Heart left ventricle (tissue), 16 donors: ENCODE measurements around the gene TOM1. TPM values are rescaled to one million over a fixed set of nuclear protein-coding genes. Genes with fewer than 3 reads are reported as not detected.

Source experiments
- ATAC-seq, 4 donors: fragments of 200-7000 bp; cut with Tn5 transposase; one replicate each; pipeline ENCODE4 v1.9.1; 2020 to 2022; ENCODE audit warnings: moderate library complexity in 4 of 4, mild to moderate bottlenecking in 3 of 4, moderate number of reproducible peaks in 1 of 4
- DNase-seq, 5 donors: peaks; one replicate each; pipeline ENCODE4 v3.0.0-alpha.2; 2020
- H3K27ac ChIP-seq, 12 donors: fragments of 200-600 bp; sonication (generic) in 4 of 12; one replicate each; pipeline versions ENCODE4 v1.5.0 to v1.8.0; 2016 to 2022; ENCODE audit warnings: mild to moderate bottlenecking in 2 of 12
- H3K27me3 ChIP-seq, 9 donors: fragments of 200-600 bp; sonication (generic) in 2 of 9; one replicate each; pipeline versions ENCODE4 v1.5.1 to v1.8.0; 2016 to 2022; ENCODE audit warnings: mild to moderate bottlenecking in 3 of 9
- H3K36me3 ChIP-seq, 9 donors: fragments of 200-600 bp; sonication (generic) in 2 of 9; one replicate each; pipeline versions ENCODE4 v1.5.0 to v1.8.0; 2018 to 2022; ENCODE audit warnings: mild to moderate bottlenecking in 2 of 9
- H3K4me1 ChIP-seq, 12 donors: fragments of 200-600 bp; sonication (generic) in 4 of 12; one replicate each; pipeline versions ENCODE4 v1.5.0 to v1.8.0; 2016 to 2022; ENCODE audit warnings: mild to moderate bottlenecking in 3 of 12
- H3K4me3 ChIP-seq, 12 donors: fragments of 200-600 bp; sonication (generic) in 4 of 12; one replicate each; pipeline versions ENCODE4 v1.5.0 to v1.8.0; 2017 to 2022; ENCODE audit warnings: mild to moderate bottlenecking in 9 of 12, moderate library complexity in 4 of 12
- H3K9me3 ChIP-seq, 12 donors: fragments of 200-600 bp; sonication (generic) in 4 of 12; one replicate each; pipeline versions ENCODE4 v1.5.0 to v1.8.0; 2016 to 2022; ENCODE audit warnings: mild to moderate bottlenecking in 1 of 12
- POLR2A ChIP-seq, 2 donors: fragments of 450-650 bp; IDR thresholded peaks; one replicate each; pipeline ENCODE4 v1.6.1; 2017; ENCODE audit warnings: antibody characterized with exemption in 2 of 2, mild to moderate bottlenecking in 2 of 2, moderate library complexity in 2 of 2
- whole genome bisulfite sequencing, 4 donors: extraction: QIAGEN DNeasy Blood & Tissue Kit in 2 of 4; methylation state at CpG; one replicate each; pipeline versions ENCODE4 v1.1.5 to v1.1.7; 2013 to 2018; 5-methylcytosine and 5-hydroxymethylcytosine counted together
- intact Hi-C, 10 donors: fragments of 100-400 bp; cut with DNase I; formaldehyde crosslinking; loops; one replicate each; pipeline versions ENCODE4 v1.11.1 to v1.14.2; 2022
- microRNA-seq, 4 donors: library from miRNA; unstranded; fragments of <30 nt; microRNA quantifications; one replicate each; pipeline versions ENCODE4 to v1.2.0, GENCODE V29; 2017 to 2020
- polyA plus RNA-seq, 2 donors: library from polyadenylated mRNA; stranded (reverse); fragments of 200-250 nt; gene quantifications; one replicate each; pipeline ENCODE4 v1.2.3, GENCODE V29; 2013
- total RNA-seq, 9 donors: library from RNA; depleted of rRNA in 2 of 9; stranded (reverse); fragments of >200 nt in 2 of 9; fragmentation: NEBNext Ultra II Directional in 3 of 9; extraction: Animal tissue kit (Norgen Biotek cat#: 25700) in 3 of 9; gene quantifications; one replicate each; pipeline versions ENCODE4 v1.1.0 to v1.2.4, GENCODE V29; 2016 to 2023
- TF ChIP-seq, protein P1 (sequence below), 12 donors: fragments of 200-600 bp; sonication (generic) in 4 of 12; IDR thresholded peaks; one replicate each; pipeline versions ENCODE4 v1.5.0 to v1.8.0; 2018 to 2022; ENCODE audit warnings: antibody characterized with exemption in 12 of 12, mild to moderate bottlenecking in 5 of 12
- donor health status: ischemic (EF 13 %, LVEDD 7.1; RV severe dilation, severe dysfunction).
- donor health status: healthy with polysubstance abuse.
- donor health status: DM: no; HTN: yes; CAD: no.
- donor health status: DM: no; HTN: no; CAD: no.
- donor health status: ischemic (EF 25% LVEDD 6.9; RV normal size, moderate dysfunction).
- donor health status: ischemic (EF 25% LVEDD 5.7; RV mildly dilated, moderate dysfunction).
- donor health status: healthy.
- donor health status: DM: yes; HTN: yes; CAD: no.
- donor health status: ischemic (EF 35%, LVEDD 5.7; RV mildly dilated, moderate dysfunction).
- donor health status: nonischemic (EF 11% LVEDD 7.7; RV severe dilation, severe dysfunction).
- donor health status: DM: yes; HTN: yes; CAD: no.
- donor health status: PGD.
- donor health status: ischemic (EF 29% LVEDD 5.4; RV normal size, mild dysfunction).
- donor health status: nonischemic (EF 23%, LVEDD 6.1; RV moderate dilation, normal function).

The TOM1 gene
- total and polyA plus RNA-seq, 11 donors: 46.8 to 362 (median 56.8) TPM

DNA sequence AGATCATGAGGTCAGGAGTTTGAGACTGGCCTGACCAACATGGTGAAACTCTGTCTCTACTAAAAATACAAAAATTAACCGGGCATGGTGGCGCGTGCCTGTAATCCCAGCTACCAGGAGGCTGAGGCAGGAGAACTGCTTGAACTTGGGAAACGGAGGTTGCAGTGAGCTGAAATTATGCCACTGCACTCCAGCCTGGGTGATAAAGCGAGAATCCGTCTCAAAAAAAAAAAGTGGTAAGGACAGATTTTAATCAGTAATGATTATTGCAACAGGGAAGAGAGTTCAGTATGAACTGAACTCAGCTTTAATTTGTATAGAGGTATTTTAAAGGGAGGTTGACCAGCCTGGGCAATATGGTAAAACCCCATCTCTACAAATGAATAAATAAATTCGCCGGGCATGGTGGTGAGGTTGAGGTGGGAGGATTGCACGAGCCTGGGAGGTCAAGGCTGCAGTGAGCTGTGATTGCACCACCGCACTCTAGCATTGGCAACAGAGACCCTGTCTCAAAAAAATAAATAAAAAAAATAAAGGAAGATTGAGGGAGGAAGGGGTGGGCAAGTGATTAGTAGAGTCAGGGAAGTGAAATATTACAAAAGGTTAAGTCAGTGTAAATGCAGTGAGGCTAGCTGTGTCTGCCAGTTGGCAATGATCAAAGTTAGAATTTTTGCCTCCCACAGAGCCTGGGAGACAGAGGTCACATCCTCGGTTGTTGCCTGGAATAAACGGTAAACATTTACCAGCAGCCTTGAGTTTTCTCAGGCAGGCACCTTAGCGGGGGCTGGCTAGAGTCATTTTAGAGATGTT is 97.6 kb downstream of the TOM1 start:
- ATAC-seq (no peak), DNase-seq (no peak)
- Histone ChIP-seq H3K4me3 (no peak overlapping the region), H3K27ac (peak overlapping the region in 4 of 12 donors; percentile 33 to 79 (median 42)), H3K27me3 (no peaks in the 10 kb centered on the region), H3K36me3 (peaks cover 0 to 22% (median 0%) of the 10 kb centered on the region in 9 donors), H3K9me3 (no peaks in the 10 kb centered on the region), H3K4me1 (peaks cover 0 to 36% (median 9%) of the 10 kb centered on the region in 12 donors)
- 76 to 83% (median 82%) methylated on average over 13 of the region's 13 CpGs for WGBS, 4 donors
- intact Hi-C loops: loop anchor here in 1 of 10 donors (5.0 kb wide), 1 partner anchor 45 kb away; no protein-coding TSS in a partner anchor
- no peak for TF ChIP-seq POLR2A (IDR thresholded peaks at IDR 0.05)
- TF ChIP-seq, protein P1, sequence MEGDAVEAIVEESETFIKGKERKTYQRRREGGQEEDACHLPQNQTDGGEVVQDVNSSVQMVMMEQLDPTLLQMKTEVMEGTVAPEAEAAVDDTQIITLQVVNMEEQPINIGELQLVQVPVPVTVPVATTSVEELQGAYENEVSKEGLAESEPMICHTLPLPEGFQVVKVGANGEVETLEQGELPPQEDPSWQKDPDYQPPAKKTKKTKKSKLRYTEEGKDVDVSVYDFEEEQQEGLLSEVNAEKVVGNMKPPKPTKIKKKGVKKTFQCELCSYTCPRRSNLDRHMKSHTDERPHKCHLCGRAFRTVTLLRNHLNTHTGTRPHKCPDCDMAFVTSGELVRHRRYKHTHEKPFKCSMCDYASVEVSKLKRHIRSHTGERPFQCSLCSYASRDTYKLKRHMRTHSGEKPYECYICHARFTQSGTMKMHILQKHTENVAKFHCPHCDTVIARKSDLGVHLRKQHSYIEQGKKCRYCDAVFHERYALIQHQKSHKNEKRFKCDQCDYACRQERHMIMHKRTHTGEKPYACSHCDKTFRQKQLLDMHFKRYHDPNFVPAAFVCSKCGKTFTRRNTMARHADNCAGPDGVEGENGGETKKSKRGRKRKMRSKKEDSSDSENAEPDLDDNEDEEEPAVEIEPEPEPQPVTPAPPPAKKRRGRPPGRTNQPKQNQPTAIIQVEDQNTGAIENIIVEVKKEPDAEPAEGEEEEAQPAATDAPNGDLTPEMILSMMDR (IDR thresholded peaks at IDR 0.05): no peak

Small RNA genes within 50 kb of the gene (microRNA-seq; reads per million reads assigned to microRNA genes)
- gene MIR3909 (6.3 to 11.4 (median 10.1) reads per million in 4 donors), gene MIR6069 (0 reads per million in 4 donors)

Other genes starting within 250 kb of the TOM1 start
- not detected for gene ISX, start 233.7 kb upstream of the TOM1 start, total RNA-seq
- gene ISX, start 233.7 kb upstream of the TOM1 start, polyA plus RNA-seq: not detected
- gene HMGXB4, start 42.4 kb upstream of the TOM1 start, total RNA-seq: 10 to 100 TPM in 4 of 9 donors, 1 to 10 TPM in 5; 6.3 to 14.2 (median 9.7) TPM
- 1 to 10 TPM; 5.6 to 7.9 TPM for gene HMGXB4, start 42.4 kb upstream of the TOM1 start, polyA plus RNA-seq
- gene HMOX1, start 81.2 kb downstream of the TOM1 start, total RNA-seq: 100 to 1,000 TPM in 1 of 9 donors, 10 to 100 TPM in 2, 1 to 10 TPM in 6; 2.6 to 126 (median 5.2) TPM
- 1 to 10 TPM; 2.4 to 4.8 TPM for gene HMOX1, start 81.2 kb downstream of the TOM1 start, polyA plus RNA-seq
- gene MCM5, start 100.2 kb downstream of the TOM1 start, total RNA-seq: 10 to 100 TPM in 5 of 9 donors, 1 to 10 TPM in 4; 7.3 to 30.2 (median 12.3) TPM
- 10 to 100 TPM in 1 of 2 donors, 1 to 10 TPM in 1; 5.9 to 14.0 TPM for gene MCM5, start 100.2 kb downstream of the TOM1 start, polyA plus RNA-seq
- gene RASD2, start 240.9 kb downstream of the TOM1 start, total RNA-seq: 10 to 100 TPM in 1 of 9 donors, 1 to 10 TPM in 8; 1.4 to 10.5 (median 5.3) TPM
- gene RASD2, start 240.9 kb downstream of the TOM1 start, polyA plus RNA-seq: 1 to 10 TPM; 3.7 to 4.8 TPM